ENCODE data around the gene GALNT17.
A peak's percentile ranks its signal among the peaks of the same experiment; 100 is the strongest.

Gene GALNT17

DNA sequence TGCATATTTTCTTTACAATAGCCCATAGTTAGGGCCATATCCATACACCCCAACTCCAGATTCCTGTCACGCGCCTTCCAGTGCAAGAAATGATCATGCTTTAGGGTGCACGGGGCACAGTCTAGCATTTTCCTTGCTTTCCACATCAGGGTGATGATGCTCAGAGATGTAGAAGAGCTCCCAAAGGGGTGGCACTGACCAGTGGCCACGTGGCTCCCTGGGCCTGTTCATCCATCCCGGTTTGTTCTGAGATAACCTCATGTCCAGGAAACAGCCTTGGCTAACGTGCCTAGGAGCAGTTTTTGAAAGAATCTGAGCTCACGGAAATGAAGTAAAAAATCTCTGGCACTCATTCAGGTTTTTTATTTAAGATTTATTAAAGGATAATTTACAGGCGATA is 139.3 kb downstream of the GALNT17 start:
- Histone ChIP-seq H3K4me1 (ENCODE audit: control insufficient read depth, insufficient read depth, low read depth, low read length) (no peaks in the 10 kb centered on the region), H3K27ac (ENCODE audit: low read length, poor library complexity, severe bottlenecking) (no peak overlapping the region), H3K9ac (ENCODE audit: low read length) (peak overlapping the region; percentile 1), H3K27me3 (ENCODE audit: control insufficient read depth in 1 of 2, insufficient read depth in 1 of 2, low read length in 2 of 2) (no peaks in the 10 kb centered on the region), H2BK5ac (ENCODE audit: low read depth, low read length, poor library complexity, severe bottlenecking) (no peak overlapping the region), H3K4ac (ENCODE audit: low read depth in 1 of 2, low read length in 2 of 2) (no peak overlapping the region), H3K18ac (ENCODE audit: low read depth in 1 of 2, low read length in 2 of 2) (no peak overlapping the region), H2BK120ac (ENCODE audit: low read depth, low read length) (no peak overlapping the region), H2AK5ac (ENCODE audit: low read length, severe bottlenecking) (no peak overlapping the region), H3K9me3 (ENCODE audit: control insufficient read depth, low read length) (peaks cover 3% of the 10 kb centered on the region), H3K14ac (ENCODE audit: low read length in 2 of 2) (no peak overlapping the region), H3K23ac (ENCODE audit: low read length in 2 of 2) (no peak overlapping the region), H2BK15ac (ENCODE audit: low read depth, poor library complexity, severe bottlenecking) (no peak overlapping the region), H3K4me3 (ENCODE audit: insufficient read depth in 1 of 2, low read depth in 1 of 2, low read length in 2 of 2) (no peak overlapping the region), H2AFZ (ENCODE audit: low read depth, low read length) (no peak overlapping the region), H3K36me3 (ENCODE audit: control insufficient read depth in 1 of 2, insufficient read depth in 2 of 2, low read depth in 1 of 2, low read length in 2 of 2) (no peaks in the 10 kb centered on the region), H3K4me2 (ENCODE audit: low read length, poor library complexity, severe bottlenecking) (no peak overlapping the region), H4K8ac (ENCODE audit: low read length) (no peak overlapping the region), H2BK12ac (ENCODE audit: low read length in 2 of 2) (no peak overlapping the region), H3K79me1 (replicated peaks; ENCODE audit: low read length, poor library complexity, severe bottlenecking) (no peaks in the 10 kb centered on the region), H4K91ac (ENCODE audit: low read length) (no peak overlapping the region)
- 83% methylated on average over 7 of the region's 8 CpGs for WGBS
- DNase-seq = no peak

DNA sequence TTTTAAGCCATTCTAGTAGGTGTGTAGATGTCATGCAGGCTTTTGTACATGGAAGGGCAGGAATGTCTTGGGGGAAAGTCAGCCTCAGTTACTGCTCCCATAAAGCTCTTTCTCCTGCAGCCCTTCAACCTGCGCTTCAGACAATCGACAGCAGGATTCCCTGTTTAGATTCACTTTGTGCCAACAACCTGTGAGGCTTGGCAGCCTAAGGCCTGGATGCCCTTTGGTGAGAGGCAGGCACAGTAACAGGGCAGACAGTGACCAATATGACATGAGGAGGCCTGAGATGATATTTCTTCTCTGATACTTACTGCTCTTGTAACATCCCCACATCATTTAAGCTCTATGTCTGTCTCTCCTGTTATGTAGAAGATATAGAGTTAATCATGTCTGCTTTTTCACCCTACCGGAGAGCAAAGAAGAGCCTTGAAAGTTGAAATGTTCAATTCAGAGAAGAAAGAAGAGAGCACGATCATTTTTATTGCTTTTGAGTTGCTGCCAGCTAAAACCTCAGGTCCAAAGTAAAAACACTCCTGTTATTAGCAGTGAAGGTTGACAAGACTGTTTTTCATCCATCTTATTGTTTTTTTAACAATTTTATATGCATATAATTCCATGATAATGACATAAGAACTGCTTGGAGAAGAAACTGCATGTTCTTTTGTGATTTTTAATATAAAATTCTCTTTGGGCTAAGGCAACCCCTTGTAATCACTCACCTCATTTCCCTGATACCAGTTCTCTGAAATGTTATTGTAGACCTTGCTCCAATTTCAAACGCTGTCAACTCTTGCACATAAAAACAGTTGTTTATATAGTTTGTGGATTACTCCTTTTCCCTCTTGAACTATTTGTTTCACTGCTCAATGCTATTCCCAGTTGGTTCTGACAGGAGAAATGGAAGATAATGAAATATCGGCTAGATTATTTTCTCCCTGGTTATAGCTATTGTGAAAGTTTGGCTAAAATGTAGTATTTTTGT is 140.9 kb downstream of the GALNT17 start:
- H3K23ac ChIP-seq (ENCODE audit: low read length in 2 of 2) = no peak overlapping the region
- H4K91ac ChIP-seq (ENCODE audit: low read length) = no peak overlapping the region
- no peaks in the 10 kb centered on the region for H3K36me3 ChIP-seq (ENCODE audit: control insufficient read depth in 1 of 2, insufficient read depth in 2 of 2, low read depth in 1 of 2, low read length in 2 of 2)
- H3K79me1 ChIP-seq (replicated peaks; ENCODE audit: low read length, poor library complexity, severe bottlenecking) = no peaks in the 10 kb centered on the region
- WGBS = 71% methylated on average over 3 of the region's 6 CpGs
- H2AFZ ChIP-seq (ENCODE audit: low read depth, low read length) = no peak overlapping the region
- H3K4me1 ChIP-seq (ENCODE audit: control insufficient read depth, insufficient read depth, low read depth, low read length) = no peaks in the 10 kb centered on the region
- H3K9me3 ChIP-seq (ENCODE audit: control insufficient read depth, low read length) = no peaks in the 10 kb centered on the region
- DNase-seq = no peak
- no peak overlapping the region for H3K14ac ChIP-seq (ENCODE audit: low read length in 2 of 2)
- H3K27me3 ChIP-seq (ENCODE audit: control insufficient read depth in 1 of 2, insufficient read depth in 1 of 2, low read length in 2 of 2) = no peaks in the 10 kb centered on the region
- H3K4me2 ChIP-seq (ENCODE audit: low read length, poor library complexity, severe bottlenecking) = no peak overlapping the region
- H2BK15ac ChIP-seq (ENCODE audit: low read depth, poor library complexity, severe bottlenecking) = no peak overlapping the region
- no peak overlapping the region for H3K4ac ChIP-seq (ENCODE audit: low read depth in 1 of 2, low read length in 2 of 2)
- H3K9ac ChIP-seq (ENCODE audit: low read length) = peak overlapping the region; percentile 23
- no peak overlapping the region for H4K8ac ChIP-seq (ENCODE audit: low read length)
- H3K4me3 ChIP-seq (ENCODE audit: insufficient read depth in 1 of 2, low read depth in 1 of 2, low read length in 2 of 2) = no peak overlapping the region
- no peak overlapping the region for H2AK5ac ChIP-seq (ENCODE audit: low read length, severe bottlenecking)
- H2BK120ac ChIP-seq (ENCODE audit: low read depth, low read length) = no peak overlapping the region
- H2BK5ac ChIP-seq (ENCODE audit: low read depth, low read length, poor library complexity, severe bottlenecking) = no peak overlapping the region
- H3K27ac ChIP-seq (ENCODE audit: low read length, poor library complexity, severe bottlenecking) = no peak overlapping the region
- no peak overlapping the region for H3K18ac ChIP-seq (ENCODE audit: low read depth in 1 of 2, low read length in 2 of 2)
- H2BK12ac ChIP-seq (ENCODE audit: low read length in 2 of 2) = no peak overlapping the region

DNA sequence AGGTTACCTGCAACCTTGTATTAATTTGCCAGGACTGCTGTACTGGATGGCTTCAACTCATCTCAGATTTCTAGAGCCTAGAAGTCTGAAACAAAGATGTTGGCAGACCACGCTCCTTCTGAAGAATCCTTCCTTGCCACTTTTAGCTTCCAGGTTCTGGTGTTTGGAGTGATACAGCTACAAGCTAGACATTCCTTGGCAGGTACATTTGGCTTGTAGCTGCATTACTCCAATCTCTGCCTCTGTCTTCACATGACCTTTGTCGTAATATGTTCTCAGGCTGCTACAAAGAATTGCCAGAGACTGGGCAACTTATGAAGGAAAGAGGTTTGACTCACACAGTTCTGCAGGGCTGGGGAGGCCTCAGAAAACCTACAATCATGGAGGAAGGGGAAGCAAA is 146.3 kb downstream of the GALNT17 start:
- Histone ChIP-seq H2BK120ac (ENCODE audit: low read depth, low read length) (no peak overlapping the region), H2AK5ac (ENCODE audit: low read length, severe bottlenecking) (no peak overlapping the region), H3K4me2 (ENCODE audit: low read length, poor library complexity, severe bottlenecking) (no peak overlapping the region), H3K27me3 (ENCODE audit: control insufficient read depth in 1 of 2, insufficient read depth in 1 of 2, low read length in 2 of 2) (no peaks in the 10 kb centered on the region), H2AFZ (ENCODE audit: low read depth, low read length) (no peak overlapping the region), H2BK12ac (ENCODE audit: low read length in 2 of 2) (no peak overlapping the region), H3K18ac (ENCODE audit: low read depth in 1 of 2, low read length in 2 of 2) (no peak overlapping the region), H2BK5ac (ENCODE audit: low read depth, low read length, poor library complexity, severe bottlenecking) (no peak overlapping the region), H3K4ac (ENCODE audit: low read depth in 1 of 2, low read length in 2 of 2) (no peak overlapping the region), H3K27ac (ENCODE audit: low read length, poor library complexity, severe bottlenecking) (no peak overlapping the region), H3K4me3 (ENCODE audit: insufficient read depth in 1 of 2, low read depth in 1 of 2, low read length in 2 of 2) (no peak overlapping the region), H3K9ac (ENCODE audit: low read length) (no peak overlapping the region), H3K9me3 (ENCODE audit: control insufficient read depth, low read length) (no peaks in the 10 kb centered on the region), H3K4me1 (ENCODE audit: control insufficient read depth, insufficient read depth, low read depth, low read length) (no peaks in the 10 kb centered on the region), H4K8ac (ENCODE audit: low read length) (no peak overlapping the region), H3K79me1 (replicated peaks; ENCODE audit: low read length, poor library complexity, severe bottlenecking) (no peaks in the 10 kb centered on the region), H3K14ac (ENCODE audit: low read length in 2 of 2) (no peak overlapping the region), H2BK15ac (ENCODE audit: low read depth, poor library complexity, severe bottlenecking) (no peak overlapping the region), H4K91ac (ENCODE audit: low read length) (no peak overlapping the region), H3K23ac (ENCODE audit: low read length in 2 of 2) (no peak overlapping the region), H3K36me3 (ENCODE audit: control insufficient read depth in 1 of 2, insufficient read depth in 2 of 2, low read depth in 1 of 2, low read length in 2 of 2) (no peaks in the 10 kb centered on the region)
- WGBS = 84% methylated on average over 2 of the region's 2 CpGs
- no peak for DNase-seq

DNA sequence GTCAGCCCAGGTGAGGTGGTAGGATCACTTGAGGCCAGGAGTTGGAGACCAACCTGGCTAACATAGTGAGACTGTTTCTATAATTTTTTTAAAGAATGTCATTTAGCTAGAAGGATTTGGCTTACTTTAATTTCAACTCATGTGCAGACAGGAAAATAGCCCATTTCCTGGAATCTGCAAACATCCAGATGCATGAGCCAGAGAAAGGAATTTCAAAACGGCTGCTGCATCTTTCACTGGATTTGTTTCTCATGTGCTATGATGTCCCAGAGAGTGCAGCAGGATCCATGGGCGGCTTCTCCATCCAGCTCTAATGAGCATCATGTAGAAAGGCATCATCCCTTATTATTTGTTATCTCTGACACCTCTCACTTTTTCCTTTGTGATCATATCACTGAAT is 149.3 kb downstream of the GALNT17 start:
- no peak overlapping the region for H2AK5ac ChIP-seq (ENCODE audit: low read length, severe bottlenecking)
- H2BK120ac ChIP-seq (ENCODE audit: low read depth, low read length) = no peak overlapping the region
- no peaks in the 10 kb centered on the region for H3K79me1 ChIP-seq (replicated peaks; ENCODE audit: low read length, poor library complexity, severe bottlenecking)
- no peak overlapping the region for H3K23ac ChIP-seq (ENCODE audit: low read length in 2 of 2)
- DNase-seq = no peak
- H3K18ac ChIP-seq (ENCODE audit: low read depth in 1 of 2, low read length in 2 of 2) = no peak overlapping the region
- no peak overlapping the region for H3K4me3 ChIP-seq (ENCODE audit: insufficient read depth in 1 of 2, low read depth in 1 of 2, low read length in 2 of 2)
- H3K27ac ChIP-seq (ENCODE audit: low read length, poor library complexity, severe bottlenecking) = no peak overlapping the region
- H3K14ac ChIP-seq (ENCODE audit: low read length in 2 of 2) = no peak overlapping the region
- no peak overlapping the region for H3K9ac ChIP-seq (ENCODE audit: low read length)
- no peaks in the 10 kb centered on the region for H3K27me3 ChIP-seq (ENCODE audit: control insufficient read depth in 1 of 2, insufficient read depth in 1 of 2, low read length in 2 of 2)
- H2BK5ac ChIP-seq (ENCODE audit: low read depth, low read length, poor library complexity, severe bottlenecking) = no peak overlapping the region
- no peak overlapping the region for H3K4ac ChIP-seq (ENCODE audit: low read depth in 1 of 2, low read length in 2 of 2)
- no peak overlapping the region for H2BK15ac ChIP-seq (ENCODE audit: low read depth, poor library complexity, severe bottlenecking)
- no peak overlapping the region for H4K91ac ChIP-seq (ENCODE audit: low read length)
- 49% methylated on average over 2 of the region's 2 CpGs for WGBS
- no peak overlapping the region for H3K4me2 ChIP-seq (ENCODE audit: low read length, poor library complexity, severe bottlenecking)
- no peak overlapping the region for H4K8ac ChIP-seq (ENCODE audit: low read length)
- no peaks in the 10 kb centered on the region for H3K4me1 ChIP-seq (ENCODE audit: control insufficient read depth, insufficient read depth, low read depth, low read length)
- no peak overlapping the region for H2AFZ ChIP-seq (ENCODE audit: low read depth, low read length)
- no peaks in the 10 kb centered on the region for H3K36me3 ChIP-seq (ENCODE audit: control insufficient read depth in 1 of 2, insufficient read depth in 2 of 2, low read depth in 1 of 2, low read length in 2 of 2)
- no peaks in the 10 kb centered on the region for H3K9me3 ChIP-seq (ENCODE audit: control insufficient read depth, low read length)
- H2BK12ac ChIP-seq (ENCODE audit: low read length in 2 of 2) = no peak overlapping the region
